H1 (cell line): ENCODE measurements around the gene SOX6.

Experiments used
- CHD1 ChIP-seq: IDR thresholded peaks from 2 replicates; pipeline ENCODE4 v1.6.1; 2012; ENCODE audit warnings: low read depth, low read length, improper control_type of control experiment
- CREB1 ChIP-seq: IDR thresholded peaks from 2 replicates; pipeline ENCODE4 v1.6.1; 2012; ENCODE audit warnings: inconsistent platforms
- CTCF ChIP-seq, 3 experiments: IDR thresholded peaks; 1 replicate in 2 of 3; 2 replicates in 1 of 3; pipeline versions ENCODE4 v1.5.1 to v1.6.1; 2011; ENCODE audit warnings: low read length in 3 of 3, mild to moderate bottlenecking in 3 of 3, inconsistent platforms in 2 of 3, low read depth in 1 of 3, moderate library complexity in 1 of 3; ENCODE audit not compliant: insufficient read depth in 1 of 3; ENCODE audit errors: control extremely low read depth in 1 of 3
- EZH2 ChIP-seq: fragments of 200-600 bp; sonication (generic); IDR thresholded peaks from 2 replicates; pipeline ENCODE4 v1.7.1; 2012; ENCODE audit warnings: low read depth, mild to moderate bottlenecking, moderate library complexity, low read length, inconsistent platforms; ENCODE audit not compliant: severe bottlenecking
- GABPA ChIP-seq: IDR thresholded peaks from 2 replicates; pipeline ENCODE4 v1.6.1; 2011; ENCODE audit warnings: mild to moderate bottlenecking, low read length, moderate library complexity, borderline replicate concordance; ENCODE audit not compliant: insufficient read depth
- HDAC2 ChIP-seq, 2 experiments: fragments of 300-600 bp in 1 of 2; sonication (generic) in 1 of 2; IDR thresholded peaks; 2 replicates each; pipeline ENCODE4 v1.6.1; 2011 to 2012; ENCODE audit warnings: low read depth in 2 of 2, low read length in 2 of 2, mild to moderate bottlenecking in 2 of 2, moderate library complexity in 2 of 2, borderline replicate concordance in 1 of 2, inconsistent platforms in 1 of 2
- JUN ChIP-seq: IDR thresholded peaks from 2 replicates; pipeline ENCODE4 v1.6.1; 2011; ENCODE audit warnings: low read depth, mild to moderate bottlenecking, improper control_type of control experiment, low read length
- POLR2AphosphoS5 ChIP-seq: IDR thresholded peaks from 2 replicates; pipeline ENCODE4 v1.6.1; 2011; ENCODE audit warnings: low read depth, low read length
- SAP30 ChIP-seq: fragments of 300-600 bp; sonication (generic); IDR thresholded peaks from 2 replicates; pipeline ENCODE4 v1.7.1; 2012; ENCODE audit warnings: low read length, moderate library complexity, mild to moderate bottlenecking, inconsistent platforms; ENCODE audit not compliant: insufficient read depth, insufficient replicate concordance

GRCh38 chr11:16311831-16312230 lies 44.5 kb downstream of the SOX6 start:
- TF ChIP-seq HDAC2 (IDR thresholded peaks at IDR 0.05; ENCODE audit: borderline replicate concordance in 1 of 2, low read depth in 2 of 2, low read length in 2 of 2) = no peak
- no peak for TF ChIP-seq GABPA
- TF ChIP-seq JUN = no peak
- TF ChIP-seq CHD1 = no peak
- TF ChIP-seq CTCF (IDR thresholded peaks at IDR 0.05; ENCODE audit: control extremely low read depth in 1 of 3, insufficient read depth in 1 of 3, low read depth in 1 of 3, low read length in 3 of 3) = no peak
- TF ChIP-seq CREB1 = no peak
- no peak for TF ChIP-seq EZH2
- no peak for TF ChIP-seq POLR2AphosphoS5
- TF ChIP-seq SAP30 = no peak
